Right atrium auricular region (tissue), 2 donors: ENCODE results near the gene GREB1L. TPM values are rescaled to one million over a fixed set of nuclear protein-coding genes. Genes with fewer than 3 reads are reported as not detected.

Experiments used
- DNase-seq: peaks from one replicate; pipeline ENCODE4 v3.0.0-alpha.2; 2019; ENCODE audit warnings: low spot score
- H3K27ac ChIP-seq, 2 donors: fragments of 200-600 bp; sonication (generic); 1 replicate in 1 of 2; 2 replicates in 1 of 2; pipeline ENCODE4 v1.5.1; 2016 to 2019
- H3K27me3 ChIP-seq, 2 donors: fragments of 200-600 bp; sonication (generic); one replicate each; pipeline versions ENCODE4 v1.5.1 to v1.6.0; 2017 to 2019
- H3K36me3 ChIP-seq: fragments of 200-600 bp; sonication (generic); one replicate; pipeline ENCODE4 v1.5.1; 2016
- H3K4me1 ChIP-seq, 2 donors: fragments of 200-600 bp; sonication (generic); one replicate each; pipeline versions ENCODE4 v1.5.1 to v1.6.0; 2017 to 2019
- H3K4me3 ChIP-seq, 2 donors: fragments of 200-600 bp; sonication (generic); 1 replicate in 1 of 2; 2 replicates in 1 of 2; pipeline ENCODE4 v1.5.1; 2017 to 2019; ENCODE audit warnings: mild to moderate bottlenecking in 1 of 2, moderate library complexity in 1 of 2
- H3K9me3 ChIP-seq, 2 donors: fragments of 200-600 bp; sonication (generic); one replicate each; pipeline ENCODE4 v1.5.1; 2019
- CTCF ChIP-seq, 2 donors: fragments of 200-600 bp; sonication (generic); IDR thresholded peaks; one replicate each; pipeline ENCODE4 v1.5.1; 2019; ENCODE audit warnings: antibody characterized with exemption in 2 of 2
- total RNA-seq, 2 donors: library from RNA; depleted of rRNA; stranded (reverse); fragments of >200 nt; gene quantifications; one replicate each; pipeline ENCODE4 v1.1.0, GENCODE V29; 2016

The GREB1L gene
- total RNA-seq, 2 donors from 2014 or later, result 17.5 to 19.1 TPM

GRCh38 chr18:21389903-21390302, 147.9 kb downstream of the GREB1L start:
- TF ChIP-seq CTCF (IDR thresholded peaks at IDR 0.05), result no peak
- Histone ChIP-seq H3K27me3 (no peaks in the 10 kb centered on the region), H3K27ac (no peak overlapping the region), H3K9me3 (no peaks in the 10 kb centered on the region), H3K4me1 (peaks cover 0 to 9% of the 10 kb centered on the region in 2 donors), H3K4me3 (no peak overlapping the region), H3K36me3 (no peaks in the 10 kb centered on the region)
- DNase-seq, result no peak

DNA sequence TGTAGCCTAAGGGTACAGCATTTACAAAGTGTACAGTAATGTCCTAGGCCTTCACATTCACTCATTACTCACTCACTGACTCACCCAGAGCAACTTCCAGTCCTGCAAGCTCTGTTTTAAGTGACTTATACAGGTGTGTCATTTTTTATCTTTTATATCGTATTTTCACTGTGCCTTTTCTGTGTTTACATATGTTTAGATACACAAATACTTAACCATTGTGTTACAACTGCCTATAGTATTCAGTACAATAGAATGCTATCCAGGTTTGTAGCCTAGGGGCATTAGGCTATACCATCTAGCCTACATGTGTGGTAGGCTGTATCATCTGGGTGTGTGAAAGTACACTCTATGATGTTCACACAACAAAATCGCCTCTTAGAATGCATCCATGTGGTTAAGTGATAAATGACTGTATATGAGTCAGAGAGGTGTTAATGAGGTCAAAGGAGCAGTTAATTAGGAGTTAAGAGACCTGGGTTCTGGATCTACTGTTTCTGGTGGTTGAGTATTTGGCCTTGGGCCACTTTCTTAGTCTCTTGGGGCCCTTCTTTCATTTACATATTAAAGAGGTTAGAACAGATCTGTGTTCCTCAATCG, 149.1 kb downstream of the GREB1L start:
- Histone ChIP-seq H3K27me3 (no peaks in the 10 kb centered on the region), H3K27ac (no peak overlapping the region), H3K9me3 (no peaks in the 10 kb centered on the region), H3K4me3 (no peak overlapping the region), H3K4me1 (peaks cover 0 to 9% of the 10 kb centered on the region in 2 donors), H3K36me3 (no peaks in the 10 kb centered on the region)
- DNase-seq, result no peak
- TF ChIP-seq CTCF (IDR thresholded peaks at IDR 0.05), result no peak

GRCh38 chr18:21393986-21394385, 152.0 kb downstream of the GREB1L start:
- TF ChIP-seq CTCF (IDR thresholded peaks at IDR 0.05), result no peak
- H3K27ac ChIP-seq, result no peak overlapping the region
- no peak for DNase-seq

DNA sequence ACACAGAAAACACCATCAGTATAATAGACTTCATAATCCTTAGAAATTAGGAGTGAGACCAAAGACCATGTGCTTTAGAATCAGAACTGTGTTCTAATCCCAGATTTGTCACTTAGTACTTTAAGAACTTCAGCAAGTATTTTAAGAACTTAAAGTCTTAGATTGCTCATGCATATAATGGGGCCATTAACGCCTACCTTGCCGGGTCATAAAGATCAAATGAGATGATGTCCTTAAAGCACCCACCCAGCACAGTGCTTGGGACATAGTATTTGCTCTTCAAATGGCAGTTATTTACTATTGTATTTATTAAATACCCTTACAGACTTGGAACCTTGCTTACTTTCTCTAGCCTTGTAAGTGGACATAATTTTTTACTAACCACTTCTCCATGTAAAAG, 156.1 kb downstream of the GREB1L start:
- no peak for DNase-seq
- Histone ChIP-seq H3K9me3 (no peaks in the 10 kb centered on the region), H3K4me3 (no peak overlapping the region), H3K4me1 (peaks cover 0 to 9% of the 10 kb centered on the region in 2 donors), H3K27me3 (no peaks in the 10 kb centered on the region), H3K36me3 (no peaks in the 10 kb centered on the region), H3K27ac (no peak overlapping the region)
- no peak for TF ChIP-seq CTCF (IDR thresholded peaks at IDR 0.05)

More at GRCh38 chr18:21393986-21394385, 152.0 kb downstream of the GREB1L start:
- no peaks in the 10 kb centered on the region for H3K9me3 ChIP-seq
- peaks cover 0 to 9% of the 10 kb centered on the region in 2 donors for H3K4me1 ChIP-seq
- H3K27me3 ChIP-seq, result no peaks in the 10 kb centered on the region
- H3K36me3 ChIP-seq, result no peaks in the 10 kb centered on the region
- no peak overlapping the region for H3K4me3 ChIP-seq

- no peaks in the 10 kb centered on the region for H3K4me1 ChIP-seq
- no peaks in the 10 kb centered on the region for H3K9me3 ChIP-seq
- no peaks in the 10 kb centered on the region for H3K36me3 ChIP-seq
- H3K4me3 ChIP-seq, result no peak overlapping the region
- H3K27me3 ChIP-seq, result no peaks in the 10 kb centered on the region
- no peak for TF ChIP-seq CTCF (IDR thresholded peaks at IDR 0.05)
- DNase-seq, result no peak
- H3K27ac ChIP-seq, result no peak overlapping the region
Measured at GRCh38 chr18:21402272-21402671, 160.2 kb downstream of the GREB1L start.

DNA sequence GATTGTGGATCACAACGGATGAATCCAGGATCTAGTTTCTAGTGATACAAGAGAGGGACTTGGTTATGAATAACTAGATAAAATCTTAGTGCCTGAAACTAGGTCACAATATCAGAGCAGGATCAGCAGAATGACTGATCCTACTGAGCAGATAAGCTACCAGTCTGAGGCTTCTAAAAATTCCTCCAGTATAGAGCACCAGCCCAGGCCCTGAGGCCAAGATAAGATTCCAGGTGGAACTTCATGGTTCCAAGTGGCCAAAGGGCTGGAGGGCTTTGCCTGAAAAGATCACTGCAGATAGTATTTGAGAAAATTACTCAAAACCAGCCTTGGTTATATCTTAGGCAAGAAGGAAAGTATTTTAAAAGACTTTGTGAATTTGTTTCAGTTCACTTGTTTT, 162.4 kb downstream of the GREB1L start:
- no peak overlapping the region for H3K27ac ChIP-seq
- H3K9me3 ChIP-seq, result no peaks in the 10 kb centered on the region
- no peaks in the 10 kb centered on the region for H3K27me3 ChIP-seq
- H3K36me3 ChIP-seq, result no peaks in the 10 kb centered on the region
- TF ChIP-seq CTCF (IDR thresholded peaks at IDR 0.05), result no peak
- H3K4me1 ChIP-seq, result no peaks in the 10 kb centered on the region
- no peak overlapping the region for H3K4me3 ChIP-seq
- no peak for DNase-seq
